Mucosa of gallbladder (tissue), 1 donor: ENCODE data around the gene ZBTB20. TPM values are rescaled to one million over a fixed set of nuclear protein-coding genes. Genes with fewer than 3 reads are reported as not detected.
A peak's percentile ranks its signal among the peaks of the same experiment; 100 is the strongest.
"Not testable (repeated sequence)": the region's sequence is repeated elsewhere in the genome, so short reads cannot be mapped to it uniquely, and the experiment has no call there.

ENCODE experiments used
- DNase-seq: peaks from one replicate; pipeline ENCODE4 v3.0.0-alpha.2; 2020; ENCODE audit warnings: low spot score
- total RNA-seq: library from RNA; stranded (reverse); gene quantifications from one replicate; pipeline ENCODE4 v1.2.1, GENCODE V29; 2021
- donor health status: DM: no; HTN: no; CAD: no.

Gene ZBTB20
- total RNA-seq, 1 donor from 2014 or later = 75.9 TPM

- DNase-seq = no peak
These were observed 430.2 kb downstream of the ZBTB20 start for GRCh38 chr3:114716916-114717315.

GRCh38 chr3:114716126-114716525 is 431.0 kb downstream of the ZBTB20 start:
- no peak for DNase-seq

- no peak for DNase-seq
These were observed 432.1 kb downstream of the ZBTB20 start for GRCh38 chr3:114714957-114715460.

- DNase-seq = no peak
These were observed 432.9 kb downstream of the ZBTB20 start for GRCh38 chr3:114714237-114714636.

- no peak for DNase-seq
These were observed 434.2 kb downstream of the ZBTB20 start for GRCh38 chr3:114712728-114713492.

GRCh38 chr3:114711321-114711886 is 435.7 kb downstream of the ZBTB20 start:
- no peak for DNase-seq

GRCh38 chr3:114709102-114709501 is 438.0 kb downstream of the ZBTB20 start:
- no peak for DNase-seq

GRCh38 chr3:114707252-114707860 is 439.7 kb downstream of the ZBTB20 start:
- no peak for DNase-seq

GRCh38 chr3:114706591-114707232 is 440.4 kb downstream of the ZBTB20 start:
- peak; percentile 42 for DNase-seq

GRCh38 chr3:114700637-114701234 is 446.4 kb downstream of the ZBTB20 start:
- no peak for DNase-seq

GRCh38 chr3:114698146-114699105 is 448.7 kb downstream of the ZBTB20 start:
- DNase-seq = no peak

- DNase-seq = no peak
These were observed 449.7 kb downstream of the ZBTB20 start for GRCh38 chr3:114697401-114697800.

GRCh38 chr3:114694251-114694650 is 452.8 kb downstream of the ZBTB20 start:
- no peak for DNase-seq

GRCh38 chr3:114691871-114692270 is 455.2 kb downstream of the ZBTB20 start:
- DNase-seq = no peak

GRCh38 chr3:114690911-114691310 is 456.2 kb downstream of the ZBTB20 start:
- DNase-seq = no peak

GRCh38 chr3:114687151-114687550 is 459.9 kb downstream of the ZBTB20 start:
- DNase-seq = no peak

- DNase-seq = no peak
These were observed 460.5 kb downstream of the ZBTB20 start for GRCh38 chr3:114686621-114687020.

GRCh38 chr3:114685161-114685560 is 461.9 kb downstream of the ZBTB20 start:
- DNase-seq = no peak

GRCh38 chr3:114680299-114680698 is 466.8 kb downstream of the ZBTB20 start:
- DNase-seq = no peak

GRCh38 chr3:114679773-114680172 is 467.3 kb downstream of the ZBTB20 start:
- not testable (repeated sequence) for DNase-seq

GRCh38 chr3:114675104-114675503 is 472.0 kb downstream of the ZBTB20 start:
- no peak for DNase-seq
